HL-60 (cell line): Measurements from ENCODE around the gene BLZF1.
"Not testable (repeated sequence)": the region's sequence is repeated elsewhere in the genome, so short reads cannot be mapped to it uniquely, and the experiment has no call there.

Source experiments
- DNase-seq, 2 experiments: peaks; one replicate each; pipeline ENCODE4 v3.0.0-alpha.2; 2010 to 2020; ENCODE audit warnings: low read depth in 1 of 2, low spot score in 1 of 2
- H3K27ac ChIP-seq: fragments of 250-450 bp; sonication (Bioruptor Pico); replicated peaks from 2 replicates; pipeline ENCODE4 v1.5.1; 2020; ENCODE audit warnings: mild to moderate bottlenecking, moderate library complexity
- H3K27me3 ChIP-seq: fragments of 250-450 bp; sonication (Bioruptor Pico); 2 replicates; pipeline ENCODE4 v1.5.1; 2021; ENCODE audit warnings: mild to moderate bottlenecking, moderate library complexity; ENCODE audit not compliant: insufficient read depth, poor library complexity, severe bottlenecking
- H3K4me3 ChIP-seq: replicated peaks from 2 replicates; pipeline ENCODE4 v1.5.1; 2011; ENCODE audit warnings: mild to moderate bottlenecking, control low read depth, low read length; ENCODE audit not compliant: insufficient read depth
- CTCF ChIP-seq: IDR thresholded peaks from one replicate; pipeline ENCODE4 v1.5.1; 2011; ENCODE audit warnings: low read length, control low read depth, inconsistent platforms; ENCODE audit not compliant: insufficient read depth
- GABPA ChIP-seq: IDR thresholded peaks from 2 replicates; pipeline ENCODE4 v1.6.1; 2012; ENCODE audit warnings: low read depth
- POLR2AphosphoS5 ChIP-seq: IDR thresholded peaks from 2 replicates; pipeline ENCODE4 v1.6.1; 2012; ENCODE audit warnings: low read depth
- SPI1 ChIP-seq: IDR thresholded peaks from 2 replicates; pipeline ENCODE4 v1.6.1; 2012; ENCODE audit warnings: low read depth, mild to moderate bottlenecking, borderline replicate concordance
- TF ChIP-seq, protein P1 (sequence below): IDR thresholded peaks from 2 replicates; pipeline ENCODE4 v1.6.1; 2012; ENCODE audit warnings: low read depth; ENCODE audit not compliant: insufficient replicate concordance

BLZF1 gene

GRCh38 chr1:169338617-169339016 lies 29.4 kb upstream of the BLZF1 start:
- H3K27me3 ChIP-seq = no peaks in the 10 kb centered on the region
- DNase-seq = no peak
- no peak overlapping the region for H3K27ac ChIP-seq
- TF ChIP-seq, protein P1, sequence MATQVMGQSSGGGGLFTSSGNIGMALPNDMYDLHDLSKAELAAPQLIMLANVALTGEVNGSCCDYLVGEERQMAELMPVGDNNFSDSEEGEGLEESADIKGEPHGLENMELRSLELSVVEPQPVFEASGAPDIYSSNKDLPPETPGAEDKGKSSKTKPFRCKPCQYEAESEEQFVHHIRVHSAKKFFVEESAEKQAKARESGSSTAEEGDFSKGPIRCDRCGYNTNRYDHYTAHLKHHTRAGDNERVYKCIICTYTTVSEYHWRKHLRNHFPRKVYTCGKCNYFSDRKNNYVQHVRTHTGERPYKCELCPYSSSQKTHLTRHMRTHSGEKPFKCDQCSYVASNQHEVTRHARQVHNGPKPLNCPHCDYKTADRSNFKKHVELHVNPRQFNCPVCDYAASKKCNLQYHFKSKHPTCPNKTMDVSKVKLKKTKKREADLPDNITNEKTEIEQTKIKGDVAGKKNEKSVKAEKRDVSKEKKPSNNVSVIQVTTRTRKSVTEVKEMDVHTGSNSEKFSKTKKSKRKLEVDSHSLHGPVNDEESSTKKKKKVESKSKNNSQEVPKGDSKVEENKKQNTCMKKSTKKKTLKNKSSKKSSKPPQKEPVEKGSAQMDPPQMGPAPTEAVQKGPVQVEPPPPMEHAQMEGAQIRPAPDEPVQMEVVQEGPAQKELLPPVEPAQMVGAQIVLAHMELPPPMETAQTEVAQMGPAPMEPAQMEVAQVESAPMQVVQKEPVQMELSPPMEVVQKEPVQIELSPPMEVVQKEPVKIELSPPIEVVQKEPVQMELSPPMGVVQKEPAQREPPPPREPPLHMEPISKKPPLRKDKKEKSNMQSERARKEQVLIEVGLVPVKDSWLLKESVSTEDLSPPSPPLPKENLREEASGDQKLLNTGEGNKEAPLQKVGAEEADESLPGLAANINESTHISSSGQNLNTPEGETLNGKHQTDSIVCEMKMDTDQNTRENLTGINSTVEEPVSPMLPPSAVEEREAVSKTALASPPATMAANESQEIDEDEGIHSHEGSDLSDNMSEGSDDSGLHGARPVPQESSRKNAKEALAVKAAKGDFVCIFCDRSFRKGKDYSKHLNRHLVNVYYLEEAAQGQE = no peak
- TF ChIP-seq POLR2AphosphoS5 = no peak
- TF ChIP-seq SPI1 = no peak
- TF ChIP-seq GABPA = no peak
- TF ChIP-seq CTCF = no peak
- H3K4me3 ChIP-seq = no peak overlapping the region

DNA sequence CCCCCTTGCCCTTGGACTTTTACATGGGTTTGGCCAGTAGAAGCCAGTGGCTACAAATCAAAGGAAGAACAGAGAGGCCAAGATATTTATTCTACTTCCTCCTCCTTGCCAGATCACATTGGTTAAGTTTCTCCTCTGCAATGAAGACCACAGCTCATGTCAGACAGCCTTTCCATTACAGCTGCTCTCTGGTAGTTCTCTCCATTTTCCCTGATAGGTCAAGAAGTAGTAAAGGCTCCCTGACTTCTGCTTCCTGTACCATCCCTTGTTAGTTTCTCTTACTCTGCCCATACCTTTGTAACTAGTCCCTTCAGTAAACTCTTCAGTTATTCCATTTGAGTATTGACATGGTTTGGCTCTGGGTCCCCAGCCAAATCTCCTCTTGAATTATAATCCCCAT lies 28.2 kb upstream of the BLZF1 start:
- H3K27ac ChIP-seq = no peak overlapping the region
- no peaks in the 10 kb centered on the region for H3K27me3 ChIP-seq
- H3K4me3 ChIP-seq = no peak overlapping the region
- TF ChIP-seq, protein P1 = no peak
- TF ChIP-seq CTCF (no peak), POLR2AphosphoS5 (no peak), GABPA (no peak), SPI1 (no peak)
- no peak for DNase-seq

GRCh38 chr1:169340882-169341281 lies 27.1 kb upstream of the BLZF1 start:
- DNase-seq = no peak
- no peaks in the 10 kb centered on the region for H3K27me3 ChIP-seq
- TF ChIP-seq SPI1 (no peak), CTCF (no peak), GABPA (no peak)
- no peak overlapping the region for H3K27ac ChIP-seq
- no peak overlapping the region for H3K4me3 ChIP-seq

GRCh38 chr1:169342096-169342495 lies 25.9 kb upstream of the BLZF1 start:
- H3K27ac ChIP-seq, H3K4me3 ChIP-seq, H3K27me3 ChIP-seq, DNase-seq: not testable (repeated sequence)
